A549 (cell line): ENCODE measurements around the gene SLC16A9. TPM values are rescaled to one million over a fixed set of nuclear protein-coding genes. Genes with fewer than 3 reads are reported as not detected.

Source experiments
- ATAC-seq, 2 experiments: fragments of 200-7000 bp in 1 of 2; fragments of >200 bp in 1 of 2; cut with Nextera tagmentation in 1 of 2; cut with Tn5 transposase in 1 of 2; 3 replicates each; pipeline versions ENCODE4 v1.8.0 to v1.9.1; 2018 to 2020; ENCODE audit warnings: mild to moderate bottlenecking in 1 of 2, moderate library complexity in 1 of 2
- CTCF ChIA-PET: fragments of 300-600 bp; sonication (Branson Sonifier 250); formaldehyde crosslinking; extraction: SDS; loops from one replicate; lab custom pipeline; 2021; ENCODE audit warnings: antibody characterized with exemption, inconsistent platforms; lab: Yijun Ruan, JAX
- POLR2A ChIA-PET: fragments of 350-600 bp; formaldehyde crosslinking; extraction: SDS; loops from one replicate; lab custom pipeline; 2021; ENCODE audit warnings: antibody characterized with exemption, inconsistent platforms; lab: Yijun Ruan, JAX
- DNase-seq, 2 experiments: peaks; one replicate each; pipeline versions ENCODE4 v3.0.0 to v3.0.0-alpha.2; 2011 to 2016; ENCODE audit warnings: low read depth in 1 of 2, low spot score in 1 of 2
- FAIRE-seq: peaks from 2 replicates; lab custom pipeline; 2011; peaks lifted over from hg19 to GRCh38; lab: Jason Lieb, UNC
- H3K27ac ChIP-seq, 2 experiments: fragments of >200 bp; sonication (Bioruptor Twin); formaldehyde crosslinking; 3 replicates each; pipeline ENCODE4 v1.5.1; 2016 to 2017
- H3K4me1 ChIP-seq: fragments of >200 bp; sonication (Bioruptor Twin); formaldehyde crosslinking; 3 replicates; pipeline ENCODE4 v1.6.1; 2016
- H3K4me2 ChIP-seq: fragments of >200 bp; sonication (Bioruptor Twin); formaldehyde crosslinking; 3 replicates; pipeline ENCODE4 v1.6.1; 2016
- H3K4me3 ChIP-seq: fragments of >200 bp; sonication (Bioruptor Twin); formaldehyde crosslinking; 3 replicates; pipeline ENCODE4 v1.5.1; 2016
- H3K9me3 ChIP-seq: fragments of >200 bp; sonication (Bioruptor Twin); formaldehyde crosslinking; 3 replicates; pipeline ENCODE4 v1.6.1; 2016
- CBX2 ChIP-seq: fragments of 200-600 bp; sonication (generic); IDR thresholded peaks from 2 replicates; pipeline ENCODE4 v1.6.1; 2016; ENCODE audit warnings: low read depth, mild to moderate bottlenecking, borderline replicate concordance
- EP300 ChIP-seq, 2 experiments: fragments of >200 bp; sonication (Bioruptor Twin); formaldehyde crosslinking; IDR thresholded peaks; 2 replicates in 1 of 2; 3 replicates in 1 of 2; pipeline ENCODE4 v1.6.1; 2016 to 2017
- GATA3 ChIP-seq: IDR thresholded peaks from 2 replicates; pipeline ENCODE4 v1.6.1; 2012; ENCODE audit warnings: borderline replicate concordance
- HMGXB4 ChIP-seq: fragments of 250-450 bp; sonication (Bioruptor Pico); IDR thresholded peaks from 2 replicates; pipeline ENCODE4 v1.5.0; 2021; ENCODE audit warnings: mild to moderate bottlenecking, moderate library complexity, borderline replicate concordance
- HOXA7 ChIP-seq: fragments of 250-450 bp; sonication (Bioruptor Pico); IDR thresholded peaks from 2 replicates; pipeline ENCODE4 v1.5.0; 2020; ENCODE audit warnings: mild to moderate bottlenecking, moderate library complexity
- HOXB13 ChIP-seq: fragments of 250-450 bp; sonication (Bioruptor Pico); IDR thresholded peaks from 2 replicates; pipeline ENCODE4 v1.5.0; 2020; ENCODE audit warnings: low read depth, mild to moderate bottlenecking, moderate library complexity
- HOXB5 ChIP-seq: fragments of 250-450 bp; sonication (Bioruptor Pico); IDR thresholded peaks from 2 replicates; pipeline ENCODE4 v1.5.0; 2020; ENCODE audit warnings: mild to moderate bottlenecking, moderate library complexity
- NR3C1 ChIP-seq: fragments of >200 bp; sonication (Bioruptor Twin); formaldehyde crosslinking; IDR thresholded peaks from 3 replicates; pipeline ENCODE4 v1.6.1; 2017
- SMC3 ChIP-seq: fragments of >200 bp; sonication (Bioruptor Twin); formaldehyde crosslinking; IDR thresholded peaks from 3 replicates; pipeline ENCODE4 v1.6.1; 2018; ENCODE audit warnings: inconsistent platforms
- TFCP2L1 ChIP-seq: fragments of 250-450 bp; sonication (Bioruptor Pico); IDR thresholded peaks from 2 replicates; pipeline ENCODE4 v1.5.0; 2021; ENCODE audit warnings: mild to moderate bottlenecking
- TP53 ChIP-seq: fragments of 250-450 bp; sonication (Bioruptor Pico); IDR thresholded peaks from 2 replicates; pipeline ENCODE4 v1.5.0; 2021; ENCODE audit warnings: mild to moderate bottlenecking, moderate library complexity
- ZNF302 ChIP-seq: fragments of 250-450 bp; sonication (Bioruptor Pico); IDR thresholded peaks from 2 replicates; pipeline ENCODE4 v1.9.0; 2021; ENCODE audit warnings: inconsistent platforms, mild to moderate bottlenecking, moderate library complexity
- ZSCAN20 ChIP-seq: fragments of 250-450 bp; sonication (Bioruptor Pico); IDR thresholded peaks from 2 replicates; pipeline ENCODE4 v1.8.0; 2022; ENCODE audit warnings: mild to moderate bottlenecking, moderate library complexity
- WGBS: methylation state at CpG from one replicate; pipeline ENCODE4 v1.1.6; 2017; ENCODE audit errors: missing lambda C conversion rate; 5-methylcytosine and 5-hydroxymethylcytosine counted together
- polyA plus RNA-seq, 4 experiments: library from polyadenylated mRNA; depleted of rRNA in 3 of 4; stranded (reverse); fragments of >200 nt; fragmentation: RNase III in 1 of 4; extraction: RNeasy Plus Mini Kit Qiagen cat#74134 plus additional on column Dnase treatment in 1 of 4; gene quantifications; 2 replicates in 3 of 4; 3 replicates in 1 of 4; pipeline ENCODE4 v1.2.3, GENCODE V29; 2011 to 2017
- TF ChIP-seq, protein P1 (sequence below): fragments of >200 bp; sonication (Bioruptor Twin); formaldehyde crosslinking; IDR thresholded peaks from 2 replicates; pipeline ENCODE4 v1.6.1; 2016
- TF ChIP-seq, protein P2 (sequence below): fragments of 450-650 bp; IDR thresholded peaks from 2 replicates; pipeline ENCODE4 v1.6.1; 2014; ENCODE audit warnings: antibody characterized with exemption
- TF ChIP-seq, protein P3 (sequence below): fragments of 250-450 bp; sonication (Bioruptor Pico); IDR thresholded peaks from 2 replicates; pipeline ENCODE4 v1.5.0; 2020; ENCODE audit warnings: low read depth, mild to moderate bottlenecking, moderate library complexity
- TF ChIP-seq, protein P4 (sequence below): IDR thresholded peaks from 2 replicates; pipeline ENCODE4 v1.6.1; 2012; ENCODE audit warnings: low read depth, borderline replicate concordance

SLC16A9 gene
- polyA plus RNA-seq, 2 of the 4 experiments (the other 2 are of a cell fraction), result 0.04 to 0.49 TPM

DNA sequence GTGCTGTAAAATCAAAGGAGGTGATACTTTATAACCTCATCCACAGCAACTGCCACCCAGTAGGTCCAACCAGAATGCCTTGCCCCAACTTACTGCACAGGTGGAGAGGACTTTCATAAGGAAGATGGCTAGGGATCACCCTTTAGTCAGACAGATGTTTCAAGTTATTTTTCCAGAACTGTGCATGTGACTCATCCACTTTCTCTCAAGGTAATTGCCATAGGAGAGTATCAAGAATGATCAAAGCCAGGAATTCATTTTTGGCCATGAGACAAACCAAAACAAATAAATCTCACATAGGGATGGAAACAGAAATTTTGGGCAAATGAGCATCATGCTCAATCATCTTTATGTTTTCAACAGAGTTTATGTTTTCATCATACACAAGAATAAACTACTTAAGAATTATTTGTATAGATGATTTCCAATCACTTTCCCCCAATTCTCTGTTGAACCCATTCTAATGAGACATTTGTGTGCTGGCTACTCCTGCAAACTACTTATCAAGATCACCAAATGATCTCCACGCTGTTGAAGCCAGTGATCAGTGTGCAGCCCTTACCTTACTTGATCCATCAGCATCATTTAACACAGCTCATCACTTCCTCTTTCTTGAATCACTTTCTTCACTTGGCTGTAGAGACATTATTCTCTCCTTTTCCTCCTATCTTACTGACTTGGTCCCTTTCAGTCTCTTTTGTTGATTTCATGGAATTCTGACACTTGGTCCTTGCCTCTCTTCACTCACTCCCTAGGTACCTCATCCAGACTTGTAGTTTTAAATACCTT is 74.0 kb downstream of the SLC16A9 start (continued):
- no peak for TF ChIP-seq HMGXB4
- TF ChIP-seq ZNF302 (CRISPR knock-in tag), result no peak
- TF ChIP-seq, protein P1, sequence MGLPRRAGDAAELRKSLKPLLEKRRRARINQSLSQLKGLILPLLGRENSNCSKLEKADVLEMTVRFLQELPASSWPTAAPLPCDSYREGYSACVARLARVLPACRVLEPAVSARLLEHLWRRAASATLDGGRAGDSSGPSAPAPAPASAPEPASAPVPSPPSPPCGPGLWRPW, result no peak
- TF ChIP-seq HOXB5 (CRISPR knock-in tag), result no peak
- TF ChIP-seq, protein P2, sequence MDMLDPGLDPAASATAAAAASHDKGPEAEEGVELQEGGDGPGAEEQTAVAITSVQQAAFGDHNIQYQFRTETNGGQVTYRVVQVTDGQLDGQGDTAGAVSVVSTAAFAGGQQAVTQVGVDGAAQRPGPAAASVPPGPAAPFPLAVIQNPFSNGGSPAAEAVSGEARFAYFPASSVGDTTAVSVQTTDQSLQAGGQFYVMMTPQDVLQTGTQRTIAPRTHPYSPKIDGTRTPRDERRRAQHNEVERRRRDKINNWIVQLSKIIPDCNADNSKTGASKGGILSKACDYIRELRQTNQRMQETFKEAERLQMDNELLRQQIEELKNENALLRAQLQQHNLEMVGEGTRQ, result no peak
- TF ChIP-seq HOXB13, result no peak
- TF ChIP-seq, protein P3, sequence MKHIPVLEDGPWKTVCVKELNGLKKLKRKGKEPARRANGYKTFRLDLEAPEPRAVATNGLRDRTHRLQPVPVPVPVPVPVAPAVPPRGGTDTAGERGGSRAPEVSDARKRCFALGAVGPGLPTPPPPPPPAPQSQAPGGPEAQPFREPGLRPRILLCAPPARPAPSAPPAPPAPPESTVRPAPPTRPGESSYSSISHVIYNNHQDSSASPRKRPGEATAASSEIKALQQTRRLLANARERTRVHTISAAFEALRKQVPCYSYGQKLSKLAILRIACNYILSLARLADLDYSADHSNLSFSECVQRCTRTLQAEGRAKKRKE (CRISPR knock-in tag), result no peak
- no peak for TF ChIP-seq SMC3

GRCh38 chr10:59634102-59634501 is 75.5 kb downstream of the SLC16A9 start:
- FAIRE-seq, result no peak
- POLR2A ChIA-PET, result no interaction called here
- WGBS, result 13% methylated on average over 2 of the region's 2 CpGs

DNA sequence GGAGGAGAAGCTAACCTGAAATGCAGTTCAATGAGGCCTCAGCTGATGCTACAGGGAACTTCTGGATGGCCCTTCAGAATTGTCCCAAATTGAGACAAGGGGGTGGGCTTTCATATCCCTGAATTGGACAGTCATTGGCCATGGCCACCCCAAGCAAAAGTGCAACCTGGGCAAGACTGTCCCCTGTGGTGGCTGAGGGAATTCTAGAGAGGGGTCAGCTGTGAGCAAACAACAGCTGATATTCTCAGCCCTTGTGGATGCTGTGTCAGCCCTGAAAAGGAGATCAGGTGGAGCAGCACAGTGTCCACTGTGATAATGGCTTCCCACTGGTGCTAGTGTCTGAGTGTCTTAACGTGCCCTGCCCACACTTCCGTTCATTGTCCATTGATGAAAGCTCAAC is 76.6 kb downstream of the SLC16A9 start:
- TF ChIP-seq ZSCAN20 (CRISPR knock-in tag), result no peak
- no peak for TF ChIP-seq TFCP2L1
- TF ChIP-seq, protein P4, sequence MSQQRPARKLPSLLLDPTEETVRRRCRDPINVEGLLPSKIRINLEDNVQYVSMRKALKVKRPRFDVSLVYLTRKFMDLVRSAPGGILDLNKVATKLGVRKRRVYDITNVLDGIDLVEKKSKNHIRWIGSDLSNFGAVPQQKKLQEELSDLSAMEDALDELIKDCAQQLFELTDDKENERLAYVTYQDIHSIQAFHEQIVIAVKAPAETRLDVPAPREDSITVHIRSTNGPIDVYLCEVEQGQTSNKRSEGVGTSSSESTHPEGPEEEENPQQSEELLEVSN, result no peak
- TF ChIP-seq GATA3, result no peak
- no peak for TF ChIP-seq EP300 (IDR thresholded peaks at IDR 0.05)
- no peak for TF ChIP-seq TP53 (CRISPR knock-in tag)
- DNase-seq, result no peak
- no peak for FAIRE-seq
- WGBS, result 33% methylated on average over 2 of the region's 2 CpGs
- POLR2A ChIA-PET, result no interaction called here
- ATAC-seq, result peak; percentile 30 to 53; a peak in 3 of 6 replicates
- H3K4me3 ChIP-seq, result no peak overlapping the region
- no peak overlapping the region for H3K27ac ChIP-seq
- no peak overlapping the region for H3K4me2 ChIP-seq
- no peaks in the 10 kb centered on the region for H3K9me3 ChIP-seq
- no peaks in the 10 kb centered on the region for H3K4me1 ChIP-seq
- CTCF ChIA-PET, result interaction anchor here (0.7 to 1.5 kb wide), 4 partner anchors 9 to 273 kb away, joined by 3 to 11 read pairs (median 3); partner anchors contain the start of genes CCDC6 and SLC16A9

More at GRCh38 chr10:59634102-59634501, 75.5 kb downstream of the SLC16A9 start:
- ATAC-seq, result no peak
- Histone ChIP-seq H3K4me1 (no peaks in the 10 kb centered on the region), H3K27ac (no peak overlapping the region), H3K9me3 (no peaks in the 10 kb centered on the region), H3K4me3 (no peak overlapping the region), H3K4me2 (no peak overlapping the region)
- TF ChIP-seq HOXA7 (no peak), TP53 (CRISPR knock-in tag) (no peak), HOXB13 (no peak), NR3C1 (no peak), EP300 (IDR thresholded peaks at IDR 0.05) (no peak), CBX2 (no peak), ZNF302 (CRISPR knock-in tag) (no peak), SMC3 (no peak)
- TF ChIP-seq, protein P3 (CRISPR knock-in tag), result no peak
- CTCF ChIA-PET, result interaction anchor here (0.6 to 1.6 kb wide), 4 partner anchors 8 to 801 kb away, joined by 3 to 6 read pairs (median 4); no protein-coding TSS in a partner anchor
- DNase-seq, result no peak
